ENCODE results near the gene EXOC6B.

Gene EXOC6B

GRCh38 chr2:72131371-72131891 is 694.4 kb downstream of the EXOC6B start:
- no peak for DNase-seq

GRCh38 chr2:72130659-72131360 is 695.0 kb downstream of the EXOC6B start:
- DNase-seq: no peak

GRCh38 chr2:72129681-72130340 is 696.0 kb downstream of the EXOC6B start:
- no peak for DNase-seq

GRCh38 chr2:72128843-72129227 is 697.0 kb downstream of the EXOC6B start:
- no peak for DNase-seq

- DNase-seq: no peak
Observed at GRCh38 chr2:72128059-72128842, 697.6 kb downstream of the EXOC6B start.

- no peak for DNase-seq
Observed at GRCh38 chr2:72127401-72128058, 698.3 kb downstream of the EXOC6B start.

GRCh38 chr2:72126186-72127100 is 699.4 kb downstream of the EXOC6B start:
- DNase-seq: no peak
